K562 (cell line): Measurements from ENCODE around the gene MIB2. TPM values are rescaled to one million over a fixed set of nuclear protein-coding genes. Genes with fewer than 3 reads are reported as not detected.
A peak's percentile ranks its signal among the peaks of the same experiment; 100 is the strongest.

Experiments used
- CBX3 ChIP-seq, 2 experiments: IDR thresholded peaks; 1 replicate in 1 of 2; 2 replicates in 1 of 2; pipeline ENCODE4 v1.6.1; 2012; ENCODE audit warnings: inconsistent platforms in 2 of 2, low read length in 2 of 2, borderline replicate concordance in 1 of 2, control low read depth in 1 of 2
- CCNT2 ChIP-seq: IDR thresholded peaks from 2 replicates; pipeline ENCODE4 v1.6.1; 2011; ENCODE audit warnings: borderline replicate concordance, low read depth, mild to moderate bottlenecking, moderate library complexity, mixed read lengths, low read length; ENCODE audit not compliant: insufficient read length; ENCODE audit errors: extremely low read depth
- CHD1 ChIP-seq: fragments of 200-600 bp; sonication (generic); IDR thresholded peaks from one replicate; pipeline ENCODE4 v1.6.1; 2012; ENCODE audit warnings: mild to moderate bottlenecking, moderate library complexity, low read length, inconsistent platforms
- CHD2 ChIP-seq: IDR thresholded peaks from 2 replicates; pipeline ENCODE4 v1.6.1; 2011; ENCODE audit warnings: low read depth, low read length
- CREBBP ChIP-seq: IDR thresholded peaks from one replicate; pipeline ENCODE4 v1.6.1; 2012; ENCODE audit warnings: low read depth, mild to moderate bottlenecking, control low read depth, inconsistent platforms, low read length
- DDX20 ChIP-seq: fragments of 450-650 bp; IDR thresholded peaks from 2 replicates; pipeline ENCODE4 v1.6.1; 2016; ENCODE audit warnings: missing genetic modification characterization, low read depth, mild to moderate bottlenecking, missing compliant biosample characterization, moderate library complexity
- E2F4 ChIP-seq: sonication (generic); formaldehyde crosslinking; IDR thresholded peaks from 2 replicates; pipeline ENCODE4 v1.8.0; 2022; ENCODE audit warnings: mild to moderate bottlenecking, low read depth, missing genetic modification reagents
- E2F5 ChIP-seq: sonication (generic); formaldehyde crosslinking; IDR thresholded peaks from 2 replicates; pipeline ENCODE4 v1.8.0; 2022; ENCODE audit warnings: mild to moderate bottlenecking, missing genetic modification reagents
- KDM4B ChIP-seq, 2 experiments: fragments of 450-650 bp in 1 of 2; sonication (generic) in 1 of 2; IDR thresholded peaks; 2 replicates each; pipeline ENCODE4 v1.6.1; 2016 to 2017; ENCODE audit warnings: borderline replicate concordance in 2 of 2, antibody characterized with exemption in 1 of 2, low read depth in 1 of 2, mild to moderate bottlenecking in 1 of 2
- LARP7 ChIP-seq: fragments of 450-650 bp; IDR thresholded peaks from 2 replicates; pipeline ENCODE4 v1.6.1; 2016
- POLR2B ChIP-seq: fragments of 450-650 bp; IDR thresholded peaks from 2 replicates; pipeline ENCODE4 v1.6.1; 2018; ENCODE audit warnings: low read depth; ENCODE audit not compliant: partially characterized antibody
- RBBP5 ChIP-seq: fragments of 200-600 bp; sonication (generic); IDR thresholded peaks from 2 replicates; pipeline ENCODE4 v1.6.1; 2012; ENCODE audit warnings: borderline replicate concordance, mild to moderate bottlenecking, low read length, control low read depth, inconsistent platforms; ENCODE audit not compliant: insufficient read depth, poor library complexity, severe bottlenecking
- UBTF ChIP-seq, 2 experiments: IDR thresholded peaks; 2 replicates each; pipeline ENCODE4 v1.6.1; 2012; ENCODE audit warnings: improper control_type of control experiment in 2 of 2, low read depth in 2 of 2, low read length in 2 of 2, borderline replicate concordance in 1 of 2
- ZFX ChIP-seq: sonication (generic); formaldehyde crosslinking; IDR thresholded peaks from 2 replicates; pipeline ENCODE4 v1.8.0; 2022; ENCODE audit warnings: mild to moderate bottlenecking, missing genetic modification reagents, moderate library complexity
- ZNF124 ChIP-seq: sonication (generic); formaldehyde crosslinking; IDR thresholded peaks from 2 replicates; pipeline ENCODE4 v1.8.1; 2022; ENCODE audit warnings: missing genetic modification reagents
- ZNF277 ChIP-seq: fragments of 250-450 bp; sonication (Bioruptor Pico); IDR thresholded peaks from 2 replicates; pipeline ENCODE4 v1.8.0; 2022; ENCODE audit warnings: inconsistent platforms, mild to moderate bottlenecking, moderate library complexity, borderline replicate concordance
- ZNF395 ChIP-seq: fragments of 200-800 bp; sonication (Bioruptor generic); IDR thresholded peaks from 2 replicates; pipeline ENCODE4 v1.6.1; 2017; ENCODE audit warnings: missing genetic modification characterization, missing compliant biosample characterization
- polyA plus RNA-seq, 8 experiments: library from polyadenylated mRNA; depleted of rRNA in 4 of 8; stranded (reverse) in 5 of 8; unstranded in 3 of 8; fragments of >200 nt; fragmentation: Nextera tagmentation in 2 of 8; fragmentation: Illumina TruSeq in 1 of 8; extraction: Ambion mirVana in 2 of 8; extraction: Trizol in 1 of 8; gene quantifications; 2 replicates each; pipeline versions ENCODE4 v1.2.1 to v1.2.3, GENCODE V29; 2011 to 2014; ENCODE audit warnings: inconsistent platforms in 1 of 8, missing spikeins in 1 of 8
- total RNA-seq, 7 experiments: library from RNA; depleted of rRNA in 6 of 7; stranded (reverse); fragments of >200 nt in 6 of 7; fragmentation: Illumina TruSeq in 2 of 7; extraction: Trizol in 2 of 7; gene quantifications; 2 replicates each; pipeline versions ENCODE4 v1.2.1 to v1.2.3, GENCODE V29; 2011 to 2021; ENCODE audit warnings: low replicate concordance in 1 of 7

Gene MIB2
- total and polyA plus RNA-seq, 9 of the 15 experiments (the other 6 are each of a cell fraction or from before 2014, with no cell fraction given): 0.04 to 17.0 (median 4.9) TPM; not detected in 1

GRCh38 chr1:1599030-1599934 is 16.0 kb upstream of the MIB2 start (continued):
- TF ChIP-seq LARP7: no peak
- TF ChIP-seq ZNF395 (CRISPR knock-in tag): peak; percentile 39; the same call in 1 of the 2 replicates
- TF ChIP-seq KDM4B (IDR thresholded peaks at IDR 0.05; ENCODE audit: borderline replicate concordance in 2 of 2, low read depth in 1 of 2): no peak
- peak; percentile 75; the same call in 1 of the 2 replicates for TF ChIP-seq ZNF124 (CRISPR knock-in tag)
- no peak for TF ChIP-seq ZNF277
- no peak for TF ChIP-seq POLR2B
- TF ChIP-seq DDX20 (tag): no peak
- TF ChIP-seq RBBP5: no peak
- peak in 1 of 2 experiments; percentile 67; a peak in 1 of 4 replicates for TF ChIP-seq UBTF (IDR thresholded peaks at IDR 0.05; ENCODE audit: borderline replicate concordance in 1 of 2, low read depth in 2 of 2, low read length in 2 of 2)
- TF ChIP-seq CREBBP: no peak
- peak; percentile 67; the same call in 1 of the 2 replicates for TF ChIP-seq E2F5 (CRISPR knock-in tag)
- TF ChIP-seq E2F4 (CRISPR knock-in tag): peak; percentile 36; the same call in 1 of the 2 replicates
- no peak for TF ChIP-seq CHD1
- peak in 1 of 2 experiments; percentile 32; a peak in 1 of 3 replicates for TF ChIP-seq CBX3 (IDR thresholded peaks at IDR 0.05; ENCODE audit: borderline replicate concordance in 1 of 2, low read length in 2 of 2)
- TF ChIP-seq ZFX (CRISPR knock-in tag): peak; percentile 33; the same call in 1 of the 2 replicates
- no peak for TF ChIP-seq CHD2
- peak; percentile 45 for TF ChIP-seq CCNT2
